ENCODE data around the gene FHAD1. TPM values are rescaled to one million over a fixed set of nuclear protein-coding genes. Genes with fewer than 3 reads are reported as not detected.

Gene FHAD1
- total and polyA plus RNA-seq, 9 of the 15 experiments (the other 6 are each of a cell fraction or from before 2014, with no cell fraction given): 0.32 to 2.1 (median 1.5) TPM; not detected in 1

- Histone ChIP-seq H4K20me1 (replicated peaks; ENCODE audit: control insufficient read depth, insufficient read depth, low read length) (no peaks in the 10 kb centered on the region), H3K9ac (ENCODE audit: insufficient read depth in 1 of 2, low read depth in 2 of 2, low read length in 2 of 2) (no peak overlapping the region), H3K79me2 (ENCODE audit: control insufficient read depth, insufficient read depth, low read length) (no peaks in the 10 kb centered on the region), H3K4me3 (no peak overlapping the region), H3K4me2 (ENCODE audit: insufficient read depth, low read length) (no peak overlapping the region), H2AFZ (ENCODE audit: low read depth, low read length) (no peak overlapping the region), H3K36me3 (ENCODE audit: control insufficient read depth, insufficient read depth, low read length) (no peaks in the 10 kb centered on the region), H3K9me3 (replicated peaks; ENCODE audit: control insufficient read depth, insufficient read depth, low read depth, low read length) (no peaks in the 10 kb centered on the region), H3K4me1 (replicated peaks in 1 of 2; ENCODE audit: control insufficient read depth in 2 of 2, insufficient read depth in 2 of 2, low read length in 2 of 2) (no peaks in the 10 kb centered on the region), H3K27ac (ENCODE audit: extremely low read depth, low read depth, low read length) (no peak overlapping the region), H3K27me3 (ENCODE audit: control insufficient read depth in 2 of 2, insufficient read depth in 2 of 2, low read length in 2 of 2) (peaks cover 28 to 59% of the 10 kb centered on the region in 2 experiments), H3K9me1 (ENCODE audit: control insufficient read depth, insufficient read depth, low read length) (no peaks in the 10 kb centered on the region)
- no TSS peak for BruUV-seq (replicated peaks)
- ChIA-PET CTCF (ENCODE audit: low intra/inter-chr PET ratio) (no interaction called here), POLR2A (no interaction called here)
- 3% methylated on average over 9 of the region's 9 CpGs for WGBS (ENCODE audit: insufficient coverage, low coverage, missing lambda C conversion rate)
- DNase-seq (ENCODE audit: extremely low read depth in 1 of 4, low spot score in 3 of 4) (no peak), ATAC-seq (no peak), FAIRE-seq (no peak)
- TF ChIP-seq ZNF121 (CRISPR knock-in tag; conservative IDR thresholded peaks at IDR 0.05): 0 out of 2 replicates have a peak, but pooled peaks have one; percentile 20
- no peak for TF ChIP-seq POLR2AphosphoS2 (IDR thresholded peaks at IDR 0.05; ENCODE audit: low read length)
- in situ Hi-C loops (cut with MboI) (no loop called here), intact Hi-C loops (cut with micrococcal nuclease) (no loop called here)
Measured at GRCh38 chr1:15393475-15394257, 146.6 kb downstream of the FHAD1 start.

- in situ Hi-C loops (cut with MboI): no loop called here
- WGBS (ENCODE audit: insufficient coverage, low coverage, missing lambda C conversion rate): 10% methylated on average over 3 of the region's 3 CpGs
Measured at GRCh38 chr1:15394258-15394690, 147.3 kb downstream of the FHAD1 start.

More at GRCh38 chr1:15394258-15394690, 147.3 kb downstream of the FHAD1 start:
- Histone ChIP-seq H3K9me3 (replicated peaks; ENCODE audit: control insufficient read depth, insufficient read depth, low read depth, low read length) (peaks cover 2% of the 10 kb centered on the region; the same call in 1 of the 2 replicates), H3K27ac (ENCODE audit: extremely low read depth, low read depth, low read length) (no peak overlapping the region), H3K4me2 (ENCODE audit: insufficient read depth, low read length) (no peak overlapping the region), H3K36me3 (ENCODE audit: control insufficient read depth, insufficient read depth, low read length) (no peaks in the 10 kb centered on the region), H3K9ac (ENCODE audit: insufficient read depth in 1 of 2, low read depth in 2 of 2, low read length in 2 of 2) (no peak overlapping the region), H3K4me1 (replicated peaks in 1 of 2; ENCODE audit: control insufficient read depth in 2 of 2, insufficient read depth in 2 of 2, low read length in 2 of 2) (no peaks in the 10 kb centered on the region), H3K27me3 (ENCODE audit: control insufficient read depth in 2 of 2, insufficient read depth in 2 of 2, low read length in 2 of 2) (peaks cover 25 to 54% of the 10 kb centered on the region in 2 experiments), H2AFZ (ENCODE audit: low read depth, low read length) (no peak overlapping the region), H4K20me1 (replicated peaks; ENCODE audit: control insufficient read depth, insufficient read depth, low read length) (no peaks in the 10 kb centered on the region), H3K79me2 (ENCODE audit: control insufficient read depth, insufficient read depth, low read length) (no peaks in the 10 kb centered on the region), H3K9me1 (ENCODE audit: control insufficient read depth, insufficient read depth, low read length) (no peaks in the 10 kb centered on the region), H3K4me3 (no peak overlapping the region)
- POLR2A ChIA-PET: no interaction called here
- ATAC-seq (no peak), FAIRE-seq (no peak), DNase-seq (ENCODE audit: extremely low read depth in 1 of 4, low spot score in 3 of 4) (no peak)
- intact Hi-C loops (cut with micrococcal nuclease): no loop called here
- no TSS peak for BruUV-seq (replicated peaks)
- CTCF ChIA-PET (ENCODE audit: low intra/inter-chr PET ratio): no interaction called here
- peak; percentile 62 for TF ChIP-seq ZNF316 (IDR thresholded peaks at IDR 0.05)
- peak; percentile 22; the same call in 1 of the 2 replicates for TF ChIP-seq C11orf30 (IDR thresholded peaks at IDR 0.05; ENCODE audit: low read depth)
- TF ChIP-seq CREBBP (IDR thresholded peaks at IDR 0.05; ENCODE audit: low read depth, low read length): no peak
- peak; percentile 23; the same call in 1 of the 2 replicates for TF ChIP-seq MAFK (IDR thresholded peaks at IDR 0.05; ENCODE audit: low read length)
- no peak for TF ChIP-seq E2F1 (CRISPR knock-in tag; IDR thresholded peaks at IDR 0.05)

Data from K562 (cell line).